ENCODE results near the gene NFATC1. TPM values are rescaled to one million over a fixed set of nuclear protein-coding genes. Genes with fewer than 3 reads are reported as not detected.

NFATC1 gene
- total RNA-seq, 1 donor from 2014 or later, result 18.3 TPM

DNA sequence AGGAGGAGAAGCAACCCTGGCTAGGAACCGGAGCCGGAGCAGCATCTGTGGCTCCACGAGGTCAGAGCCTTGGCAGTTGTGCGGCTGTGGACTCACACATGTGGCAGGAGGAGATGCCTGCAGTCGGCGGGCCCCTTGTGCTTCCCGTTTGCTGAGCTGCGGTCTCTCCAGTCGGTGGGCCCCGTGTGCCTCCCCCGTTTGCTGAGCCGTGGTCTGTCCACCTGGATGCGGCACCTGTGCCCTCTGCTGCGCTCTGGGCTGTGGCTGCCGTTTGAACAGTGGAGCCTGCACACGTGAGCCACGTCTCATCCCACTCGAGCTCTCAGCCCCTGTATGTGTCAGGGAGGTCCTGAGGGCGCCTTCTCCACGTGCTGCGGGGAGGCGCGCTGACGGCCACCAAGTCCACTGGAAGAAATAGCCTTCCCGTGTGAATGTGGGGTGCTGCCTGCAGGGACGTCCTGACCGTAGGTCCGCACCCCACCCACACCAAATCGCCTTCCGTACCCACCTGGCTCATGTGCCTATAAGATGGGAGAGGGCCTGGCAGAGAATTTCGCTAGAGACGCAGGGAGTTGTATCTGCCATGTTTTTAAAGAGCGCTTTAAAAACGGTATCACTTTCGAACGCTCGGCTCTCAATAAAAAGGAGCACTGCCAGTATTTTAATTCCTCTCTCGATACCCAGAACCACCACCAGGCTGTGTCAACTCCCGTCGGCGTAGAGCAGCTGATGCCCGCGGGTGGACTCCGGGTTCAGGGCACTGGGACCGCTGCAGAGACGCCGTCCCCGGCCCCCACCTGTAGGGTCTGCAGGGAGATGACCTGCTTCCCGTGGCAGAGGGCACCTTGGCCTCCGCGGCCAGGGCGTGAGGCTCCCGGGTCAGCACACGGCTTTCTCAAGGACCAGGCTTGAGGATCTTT is 117.0 kb downstream of the NFATC1 start:
- DNase-seq, result no peak
- no peak overlapping the region for H3K27ac ChIP-seq (replicated peaks)
- TF ChIP-seq, protein P1, sequence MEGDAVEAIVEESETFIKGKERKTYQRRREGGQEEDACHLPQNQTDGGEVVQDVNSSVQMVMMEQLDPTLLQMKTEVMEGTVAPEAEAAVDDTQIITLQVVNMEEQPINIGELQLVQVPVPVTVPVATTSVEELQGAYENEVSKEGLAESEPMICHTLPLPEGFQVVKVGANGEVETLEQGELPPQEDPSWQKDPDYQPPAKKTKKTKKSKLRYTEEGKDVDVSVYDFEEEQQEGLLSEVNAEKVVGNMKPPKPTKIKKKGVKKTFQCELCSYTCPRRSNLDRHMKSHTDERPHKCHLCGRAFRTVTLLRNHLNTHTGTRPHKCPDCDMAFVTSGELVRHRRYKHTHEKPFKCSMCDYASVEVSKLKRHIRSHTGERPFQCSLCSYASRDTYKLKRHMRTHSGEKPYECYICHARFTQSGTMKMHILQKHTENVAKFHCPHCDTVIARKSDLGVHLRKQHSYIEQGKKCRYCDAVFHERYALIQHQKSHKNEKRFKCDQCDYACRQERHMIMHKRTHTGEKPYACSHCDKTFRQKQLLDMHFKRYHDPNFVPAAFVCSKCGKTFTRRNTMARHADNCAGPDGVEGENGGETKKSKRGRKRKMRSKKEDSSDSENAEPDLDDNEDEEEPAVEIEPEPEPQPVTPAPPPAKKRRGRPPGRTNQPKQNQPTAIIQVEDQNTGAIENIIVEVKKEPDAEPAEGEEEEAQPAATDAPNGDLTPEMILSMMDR (IDR thresholded peaks at IDR 0.05; ENCODE audit: borderline replicate concordance), result no peak
- peaks cover 7% of the 10 kb centered on the region for H3K36me3 ChIP-seq
- H3K27me3 ChIP-seq (ENCODE audit: low read depth), result no peaks in the 10 kb centered on the region
- no peaks in the 10 kb centered on the region for H3K9me3 ChIP-seq (replicated peaks)
- no peak overlapping the region for H3K4me3 ChIP-seq
- peaks cover 14% of the 10 kb centered on the region for H3K4me1 ChIP-seq
- intact Hi-C loops (cut with micrococcal nuclease), result no loop called here

DNA sequence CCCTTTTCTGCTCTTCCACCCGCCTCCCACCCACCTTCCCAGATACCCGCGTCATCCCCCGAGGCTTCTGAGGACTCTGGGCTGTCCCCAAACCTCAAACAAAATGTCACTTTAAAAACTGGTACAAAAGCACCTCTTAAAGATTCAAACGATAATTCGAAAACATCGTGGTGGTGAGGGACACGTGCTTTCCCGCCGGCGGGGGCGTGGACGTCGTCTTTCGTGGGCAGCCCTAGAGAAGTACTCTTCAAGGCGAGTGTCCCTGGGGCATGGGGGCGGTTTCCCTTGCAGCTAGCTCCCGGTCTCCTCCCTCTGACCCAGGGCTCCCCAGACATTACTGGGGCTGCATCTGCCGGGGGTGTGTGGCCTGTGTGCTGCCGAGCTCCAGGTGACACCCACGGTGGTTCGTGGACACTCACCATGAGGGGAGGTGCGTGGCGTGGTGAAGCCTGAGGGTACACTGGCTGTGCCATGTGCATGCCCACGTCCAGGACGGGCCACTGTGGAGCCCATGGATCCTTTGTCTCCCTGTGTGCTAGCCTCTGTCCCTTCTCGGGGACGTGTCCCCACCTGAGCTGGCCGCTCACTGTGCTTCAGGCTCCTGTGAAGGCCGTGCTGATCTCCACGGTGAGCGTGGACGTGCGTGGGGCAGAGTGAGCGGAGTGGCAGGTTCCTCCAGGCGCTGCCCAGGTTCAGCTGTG is 117.8 kb downstream of the NFATC1 start:
- TF ChIP-seq, protein P1 (IDR thresholded peaks at IDR 0.05; ENCODE audit: borderline replicate concordance), result no peak
- H3K4me3 ChIP-seq, result no peak overlapping the region
- intact Hi-C loops (cut with micrococcal nuclease), result no loop called here
- H3K36me3 ChIP-seq, result peaks cover 7% of the 10 kb centered on the region
- no peaks in the 10 kb centered on the region for H3K9me3 ChIP-seq (replicated peaks)
- no peak overlapping the region for H3K27ac ChIP-seq (replicated peaks)
- peaks cover 7% of the 10 kb centered on the region for H3K4me1 ChIP-seq
- no peaks in the 10 kb centered on the region for H3K27me3 ChIP-seq (ENCODE audit: low read depth)
- DNase-seq, result no peak

DNA sequence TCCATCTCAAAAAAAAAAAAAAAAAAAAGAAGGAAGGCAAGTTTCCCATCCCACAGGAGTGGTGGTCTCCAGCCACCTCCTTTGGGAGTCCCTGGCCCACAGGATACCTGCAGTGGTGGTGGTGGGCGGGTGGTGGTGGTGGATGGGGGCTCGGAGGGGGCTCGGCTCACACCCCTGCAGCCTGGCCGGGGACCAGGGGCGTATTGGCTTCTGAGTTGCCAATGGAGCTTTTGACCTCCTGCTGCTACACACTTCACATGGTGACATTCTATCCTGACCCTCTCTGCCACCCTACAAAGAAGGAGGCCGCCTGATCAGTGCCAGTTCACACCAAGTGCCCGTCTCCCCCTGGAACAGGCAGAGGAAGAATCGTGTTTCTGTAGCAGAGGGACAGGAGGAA is 119.6 kb downstream of the NFATC1 start:
- TF ChIP-seq, protein P1 (IDR thresholded peaks at IDR 0.05; ENCODE audit: borderline replicate concordance), result no peak
- DNase-seq, result no peak
- Histone ChIP-seq H3K36me3 (peaks cover 7% of the 10 kb centered on the region), H3K27ac (replicated peaks) (no peak overlapping the region), H3K9me3 (replicated peaks) (no peaks in the 10 kb centered on the region), H3K4me1 (peaks cover 10% of the 10 kb centered on the region), H3K27me3 (ENCODE audit: low read depth) (no peaks in the 10 kb centered on the region), H3K4me3 (no peak overlapping the region)
- intact Hi-C loops (cut with micrococcal nuclease), result no loop called here

GRCh38 chr18:79515944-79516351 is 120.2 kb downstream of the NFATC1 start:
- Histone ChIP-seq H3K27ac (replicated peaks) (no peak overlapping the region), H3K27me3 (ENCODE audit: low read depth) (no peaks in the 10 kb centered on the region), H3K4me3 (no peak overlapping the region), H3K9me3 (replicated peaks) (no peaks in the 10 kb centered on the region), H3K4me1 (peaks cover 10% of the 10 kb centered on the region), H3K36me3 (peaks cover 7% of the 10 kb centered on the region)
- intact Hi-C loops (cut with micrococcal nuclease), result no loop called here
- TF ChIP-seq, protein P1 (IDR thresholded peaks at IDR 0.05; ENCODE audit: borderline replicate concordance), result no peak
- no peak for DNase-seq

- Histone ChIP-seq H3K27ac (replicated peaks) (no peak overlapping the region), H3K27me3 (ENCODE audit: low read depth) (no peaks in the 10 kb centered on the region), H3K4me1 (peaks cover 10% of the 10 kb centered on the region), H3K9me3 (replicated peaks) (no peaks in the 10 kb centered on the region), H3K36me3 (peaks cover 7% of the 10 kb centered on the region), H3K4me3 (no peak overlapping the region)
- intact Hi-C loops (cut with micrococcal nuclease), result no loop called here
- TF ChIP-seq, protein P1 (IDR thresholded peaks at IDR 0.05; ENCODE audit: borderline replicate concordance), result no peak
- DNase-seq, result no peak
Observed at GRCh38 chr18:79516441-79516931, 120.8 kb downstream of the NFATC1 start.

Data from left ventricle myocardium inferior (tissue), 1 donor.